Trophoblast cell (in vitro differentiated cells and primary cell): ENCODE results near the gene TRIML2.
A peak's percentile ranks its signal among the peaks of the same experiment; 100 is the strongest.

Experiments used
- DNase-seq, 2 donors: peaks; one replicate each; pipeline ENCODE4 v3.0.0-alpha.2; 2016
- H2AFZ ChIP-seq: 2 replicates; pipeline ENCODE4 v1.6.1; 2013; ENCODE audit warnings: low read length, moderate library complexity, mild to moderate bottlenecking; ENCODE audit not compliant: insufficient read depth, poor library complexity
- H2AK5ac ChIP-seq: 2 replicates; pipeline ENCODE4 v1.6.1; 2013; ENCODE audit warnings: mild to moderate bottlenecking, low read length
- H2BK120ac ChIP-seq: 2 replicates; pipeline ENCODE4 v1.6.1; 2013; ENCODE audit warnings: low read length, mild to moderate bottlenecking, moderate library complexity; ENCODE audit not compliant: insufficient read depth, poor library complexity
- H2BK12ac ChIP-seq: 2 replicates; pipeline ENCODE4 v1.6.1; 2013; ENCODE audit warnings: mild to moderate bottlenecking, low read length, moderate library complexity
- H2BK5ac ChIP-seq: 2 replicates; pipeline ENCODE4 v1.6.1; 2013; ENCODE audit warnings: low read length, low read depth, moderate library complexity, mild to moderate bottlenecking; ENCODE audit not compliant: poor library complexity
- H3K14ac ChIP-seq: 2 replicates; pipeline ENCODE4 v1.6.1; 2013; ENCODE audit warnings: mild to moderate bottlenecking, low read length
- H3K18ac ChIP-seq: 2 replicates; pipeline ENCODE4 v1.6.1; 2013; ENCODE audit warnings: mild to moderate bottlenecking, low read length
- H3K23ac ChIP-seq: 2 replicates; pipeline ENCODE4 v1.6.1; 2013; ENCODE audit warnings: low read length
- H3K27ac ChIP-seq: 2 replicates; pipeline ENCODE4 v1.5.1; 2013; ENCODE audit warnings: low read depth, mild to moderate bottlenecking, inconsistent platforms, low read length, moderate library complexity
- H3K27me3 ChIP-seq: 2 replicates; pipeline ENCODE4 v1.6.1; 2013; ENCODE audit warnings: inconsistent platforms, mild to moderate bottlenecking, low read length, moderate library complexity; ENCODE audit not compliant: insufficient read depth
- H3K36me3 ChIP-seq, 2 experiments: 1 replicate in 1 of 2; 2 replicates in 1 of 2; pipeline ENCODE4 v1.6.1; 2013; ENCODE audit warnings: low read length in 2 of 2, mild to moderate bottlenecking in 2 of 2, moderate library complexity in 1 of 2; ENCODE audit not compliant: insufficient read depth in 2 of 2, control insufficient read depth in 1 of 2
- H3K4ac ChIP-seq: 2 replicates; pipeline ENCODE4 v1.6.1; 2013; ENCODE audit warnings: low read depth, mild to moderate bottlenecking, low read length, moderate library complexity
- H3K4me1 ChIP-seq, 2 experiments: 1 replicate in 1 of 2; 2 replicates in 1 of 2; pipeline ENCODE4 v1.6.1; 2013; ENCODE audit warnings: low read length in 2 of 2, mild to moderate bottlenecking in 2 of 2, moderate library complexity in 1 of 2; ENCODE audit not compliant: insufficient read depth in 2 of 2, control insufficient read depth in 1 of 2
- H3K4me2 ChIP-seq: 2 replicates; pipeline ENCODE4 v1.6.1; 2013; ENCODE audit warnings: inconsistent platforms, mild to moderate bottlenecking, low read length, moderate library complexity
- H3K4me3 ChIP-seq: 2 replicates; pipeline ENCODE4 v1.5.1; 2013; ENCODE audit warnings: mild to moderate bottlenecking, low read depth, low read length, inconsistent platforms
- H3K79me1 ChIP-seq: one replicate; pipeline ENCODE4 v1.6.1; 2013; ENCODE audit warnings: low read length
- H3K79me2 ChIP-seq: 2 replicates; pipeline ENCODE4 v1.6.1; 2013; ENCODE audit warnings: low read length, mild to moderate bottlenecking; ENCODE audit not compliant: control insufficient read depth, insufficient read depth, poor library complexity
- H3K9ac ChIP-seq: 2 replicates; pipeline ENCODE4 v1.6.1; 2013; ENCODE audit warnings: mild to moderate bottlenecking, low read length
- H3K9me3 ChIP-seq: 2 replicates; pipeline ENCODE4 v1.6.1; 2013; ENCODE audit warnings: low read depth, mild to moderate bottlenecking, control low read depth, inconsistent platforms, low read length; ENCODE audit not compliant: insufficient read depth
- H4K12ac ChIP-seq: 2 replicates; pipeline ENCODE4 v1.6.1; 2013; ENCODE audit warnings: low read depth, mild to moderate bottlenecking, low read length, moderate library complexity
- H4K8ac ChIP-seq: 2 replicates; pipeline ENCODE4 v1.6.1; 2013; ENCODE audit warnings: low read depth, mild to moderate bottlenecking, low read length, moderate library complexity
- H4K91ac ChIP-seq: one replicate; pipeline ENCODE4 v1.6.1; 2013; ENCODE audit warnings: low read depth, mild to moderate bottlenecking, low read length, moderate library complexity
- WGBS: extraction: QIAGEN DNeasy Blood & Tissue Kit; methylation state at CpG from one replicate; pipeline ENCODE4 v1.1.7; 2013; ENCODE audit warnings: missing lambda C conversion rate; ENCODE audit not compliant: insufficient read length, insufficient coverage; ENCODE audit errors: extremely low coverage; 5-methylcytosine and 5-hydroxymethylcytosine counted together

TRIML2 gene

DNA sequence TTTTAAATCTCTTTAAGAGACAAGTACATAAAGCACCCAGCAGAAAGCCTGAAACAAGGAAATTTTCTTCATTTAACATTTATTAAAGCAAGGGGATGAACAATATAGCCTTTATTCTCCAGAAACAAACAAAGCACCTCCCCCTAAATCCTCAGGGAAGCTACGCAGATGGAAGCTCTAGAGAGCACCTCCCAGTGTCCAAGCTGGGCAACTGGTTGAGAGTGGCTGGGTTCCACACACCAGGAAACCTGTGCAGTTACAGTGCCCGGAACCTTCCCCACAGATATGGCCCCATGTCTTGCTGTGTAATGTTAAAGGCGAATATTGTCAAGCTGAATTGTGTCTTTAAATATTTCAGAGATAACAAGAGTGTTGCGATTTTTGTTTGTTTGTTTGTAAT, 21.0 kb upstream of the TRIML2 start:
- no peak overlapping the region for H3K14ac ChIP-seq
- DNase-seq, result no peak
- no peak overlapping the region for H2BK12ac ChIP-seq
- H3K4me3 ChIP-seq, result no peak overlapping the region
- H3K9ac ChIP-seq, result no peak overlapping the region
- H3K4me1 ChIP-seq, result peaks cover 6 to 7% of the 10 kb centered on the region in 2 experiments
- no peak overlapping the region for H2BK5ac ChIP-seq
- no peaks in the 10 kb centered on the region for H3K36me3 ChIP-seq
- H2AK5ac ChIP-seq, result no peak overlapping the region
- H3K4ac ChIP-seq, result no peak overlapping the region
- no peak overlapping the region for H4K8ac ChIP-seq
- no peak overlapping the region for H3K4me2 ChIP-seq
- H3K9me3 ChIP-seq, result no peaks in the 10 kb centered on the region
- H2BK120ac ChIP-seq, result no peak overlapping the region
- no peak overlapping the region for H4K12ac ChIP-seq
- H3K27ac ChIP-seq, result no peak overlapping the region
- H3K27me3 ChIP-seq, result no peaks in the 10 kb centered on the region
- H2AFZ ChIP-seq, result no peak overlapping the region
- no peak overlapping the region for H3K23ac ChIP-seq
- H4K91ac ChIP-seq, result no peak overlapping the region
- 100% methylated on average over 1 of the region's 4 CpGs for WGBS
- H3K79me1 ChIP-seq, result peaks cover 5% of the 10 kb centered on the region
- H3K18ac ChIP-seq, result no peak overlapping the region
- no peaks in the 10 kb centered on the region for H3K79me2 ChIP-seq

DNA sequence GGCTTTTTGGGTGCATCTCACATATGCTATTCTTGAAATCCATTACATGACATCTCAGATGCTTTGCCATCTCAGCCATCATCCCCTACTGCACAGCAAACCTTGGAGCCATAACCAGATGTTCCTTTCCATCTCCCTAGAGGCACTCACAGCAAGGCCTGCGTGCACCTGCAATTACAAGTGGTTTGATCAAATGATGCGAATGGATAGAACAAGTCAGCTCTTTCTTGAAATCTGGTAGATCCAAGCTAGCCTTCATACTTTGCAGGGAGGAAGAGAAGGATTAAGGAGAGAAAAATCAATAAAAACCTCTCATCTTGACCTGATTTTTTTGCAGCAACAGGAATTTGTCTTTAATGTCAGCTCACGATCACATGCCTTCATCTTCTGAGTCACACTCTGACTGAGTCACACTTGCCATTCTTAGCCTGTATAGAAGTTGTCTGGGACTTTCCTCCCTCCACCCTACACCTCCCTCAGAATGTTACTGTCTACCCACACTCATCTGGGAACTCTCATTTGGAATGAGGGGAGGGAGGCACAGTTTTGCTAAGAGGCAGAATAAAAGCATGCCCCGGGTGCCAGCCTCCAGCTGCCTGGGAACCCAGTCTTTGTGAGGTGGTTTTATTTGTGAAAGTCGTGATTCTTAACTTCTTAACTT, 17.9 kb upstream of the TRIML2 start:
- Histone ChIP-seq H3K9ac (no peak overlapping the region), H3K23ac (no peak overlapping the region), H4K8ac (no peak overlapping the region), H3K9me3 (no peaks in the 10 kb centered on the region), H3K18ac (no peak overlapping the region), H2AFZ (no peak overlapping the region), H3K4me1 (peaks cover 6 to 7% of the 10 kb centered on the region in 2 experiments), H3K4ac (no peak overlapping the region), H2BK5ac (no peak overlapping the region), H3K79me2 (no peaks in the 10 kb centered on the region), H4K91ac (peak overlapping the region; percentile 36), H3K27ac (no peak overlapping the region), H2BK12ac (no peak overlapping the region), H2BK120ac (peak overlapping the region; percentile 15), H3K36me3 (no peaks in the 10 kb centered on the region), H3K14ac (no peak overlapping the region), H3K27me3 (no peaks in the 10 kb centered on the region), H2AK5ac (no peak overlapping the region), H3K4me2 (no peak overlapping the region), H3K79me1 (peaks cover 5% of the 10 kb centered on the region), H3K4me3 (no peak overlapping the region), H4K12ac (no peak overlapping the region)
- DNase-seq, result peak; percentile 27 to 59
- no CpG with 5 or more reads among the region's 5 CpGs for WGBS

- Histone ChIP-seq H3K14ac (no peak overlapping the region), H3K27ac (no peak overlapping the region), H3K79me2 (no peaks in the 10 kb centered on the region), H3K4me1 (no peaks in the 10 kb centered on the region), H3K18ac (no peak overlapping the region), H3K9me3 (no peaks in the 10 kb centered on the region), H4K8ac (no peak overlapping the region), H3K4ac (no peak overlapping the region), H3K27me3 (no peaks in the 10 kb centered on the region), H3K23ac (no peak overlapping the region), H3K4me2 (no peak overlapping the region), H3K4me3 (no peak overlapping the region), H2AK5ac (no peak overlapping the region), H2AFZ (no peak overlapping the region), H4K12ac (no peak overlapping the region), H4K91ac (no peak overlapping the region), H3K9ac (no peak overlapping the region), H2BK5ac (no peak overlapping the region), H2BK120ac (no peak overlapping the region), H3K36me3 (no peaks in the 10 kb centered on the region), H3K79me1 (no peaks in the 10 kb centered on the region), H2BK12ac (no peak overlapping the region)
- no CpG with 5 or more reads among the region's 13 CpGs for WGBS
- DNase-seq, result no peak
These were observed 12.1 kb upstream of the TRIML2 start for GRCh38 chr4:188121530-188121929.

GRCh38 chr4:188117631-188118324, 8.4 kb upstream of the TRIML2 start:
- no CpG with 5 or more reads among the region's 16 CpGs for WGBS
- H3K9me3 ChIP-seq, result no peaks in the 10 kb centered on the region
- peak overlapping the region; percentile 20 for H4K91ac ChIP-seq

More at GRCh38 chr4:188117631-188118324, 8.4 kb upstream of the TRIML2 start:
- no peak overlapping the region for H3K23ac ChIP-seq
- no peak for DNase-seq
- H3K9ac ChIP-seq, result no peak overlapping the region
- H3K4me1 ChIP-seq, result no peaks in the 10 kb centered on the region
- H2AFZ ChIP-seq, result no peak overlapping the region
- no peaks in the 10 kb centered on the region for H3K79me2 ChIP-seq
- no peak overlapping the region for H3K4me3 ChIP-seq
- no peak overlapping the region for H2BK12ac ChIP-seq
- no peak overlapping the region for H3K4me2 ChIP-seq
- H3K36me3 ChIP-seq, result no peaks in the 10 kb centered on the region
- H3K79me1 ChIP-seq, result no peaks in the 10 kb centered on the region
- no peak overlapping the region for H4K8ac ChIP-seq
- H3K18ac ChIP-seq, result no peak overlapping the region
- no peak overlapping the region for H2BK120ac ChIP-seq
- H3K27me3 ChIP-seq, result no peaks in the 10 kb centered on the region
- H2AK5ac ChIP-seq, result no peak overlapping the region
- no peak overlapping the region for H4K12ac ChIP-seq
- no peak overlapping the region for H3K4ac ChIP-seq
- H3K27ac ChIP-seq, result no peak overlapping the region
- no peak overlapping the region for H3K14ac ChIP-seq
- H2BK5ac ChIP-seq, result no peak overlapping the region
